GM21360 (cell line): ENCODE measurements around the gene MCM3AP.
"Not testable (repeated sequence)": the region's sequence is repeated elsewhere in the genome, so short reads cannot be mapped to it uniquely, and the experiment has no call there.

Experiments
- ATAC-seq: cut with Tn5 transposase; IDR thresholded peaks from one replicate; pipeline ENCODE4 v1.9.1; 2021; ENCODE audit warnings: mild to moderate bottlenecking, moderate library complexity; ENCODE audit not compliant: unreplicated experiment

The MCM3AP gene

GRCh38 chr21:46207006-46207919 lies 78.1 kb downstream of the MCM3AP start:
- no peak for ATAC-seq

DNA sequence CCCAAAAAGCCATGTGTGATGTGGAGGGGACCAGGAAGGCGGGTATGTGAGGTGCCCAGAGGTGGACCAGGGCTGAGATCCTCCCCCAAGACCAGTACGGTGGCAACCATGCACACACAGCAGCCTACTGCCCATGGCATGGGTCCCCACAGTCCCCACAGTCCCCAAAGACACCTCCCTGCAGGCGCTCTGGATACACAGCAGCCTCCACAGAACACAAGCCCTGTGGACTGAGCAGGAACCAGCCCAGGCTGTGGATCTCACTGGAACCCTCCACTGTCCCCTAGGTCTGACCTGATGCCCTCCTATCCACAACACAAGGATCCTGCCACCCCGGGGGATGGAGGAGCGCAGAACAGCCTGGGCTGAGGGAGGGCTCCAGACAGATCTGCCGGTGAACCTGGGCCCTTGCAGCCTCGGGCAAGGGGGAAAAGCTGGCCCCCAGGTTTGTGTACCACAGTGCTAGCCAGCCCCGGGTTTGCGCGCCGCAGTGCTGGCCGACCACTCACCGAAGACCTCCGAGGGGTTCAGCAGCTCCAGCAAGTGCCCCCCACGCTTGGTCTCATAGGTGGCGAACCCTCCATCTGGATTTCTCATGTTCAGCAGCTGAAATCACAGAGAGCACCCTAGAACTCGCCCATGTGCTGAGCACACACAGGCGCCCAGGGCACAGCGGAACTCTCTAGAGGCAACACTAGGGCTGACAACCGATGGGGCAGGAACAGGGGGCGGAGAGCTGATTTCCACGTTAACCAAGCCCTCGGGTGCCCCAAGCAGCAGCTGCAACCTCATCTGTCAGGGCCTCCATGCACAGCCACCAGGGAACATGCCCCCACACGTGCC lies 79.0 kb downstream of the MCM3AP start:
- no peak for ATAC-seq

DNA sequence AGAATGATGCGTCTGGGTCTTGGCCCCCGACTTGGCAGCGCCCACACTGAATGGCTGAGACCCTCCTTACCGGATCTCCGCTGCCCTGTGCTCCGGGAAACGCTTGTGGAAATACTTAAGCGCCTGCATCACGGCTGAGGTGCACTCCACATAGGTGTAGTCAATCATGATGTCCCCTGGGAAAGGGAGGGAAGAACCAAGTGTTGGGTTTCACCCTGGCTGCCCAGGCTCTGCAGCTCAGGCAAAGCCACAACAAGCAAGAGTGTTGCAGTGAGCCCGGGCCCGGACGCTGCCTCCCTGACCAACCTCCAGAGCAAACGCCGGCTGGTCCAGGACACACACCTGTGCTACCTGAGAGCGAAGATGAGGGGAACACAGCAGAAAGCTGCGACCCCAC lies 79.6 kb downstream of the MCM3AP start:
- ATAC-seq, result no peak

DNA sequence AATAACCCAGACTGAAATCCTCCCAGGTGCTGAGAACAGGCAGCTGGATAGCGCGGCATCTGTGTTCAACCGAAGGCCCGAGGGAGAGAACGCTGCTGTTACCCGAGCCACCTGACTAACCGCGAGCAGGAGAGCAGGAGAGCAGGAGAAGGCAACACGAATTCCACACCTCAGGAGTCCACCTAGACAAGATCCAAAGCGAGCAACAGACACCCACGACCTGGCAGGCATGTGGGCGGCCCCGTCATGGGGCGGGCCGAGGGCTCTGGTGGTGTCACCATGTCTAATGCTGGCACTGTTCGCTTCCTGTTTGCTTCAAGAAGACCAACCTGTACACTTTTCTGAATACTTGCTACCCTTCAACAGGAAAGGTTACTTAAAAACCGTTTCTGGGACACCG lies 80.2 kb downstream of the MCM3AP start:
- no peak for ATAC-seq

GRCh38 chr21:46203203-46203600 lies 82.2 kb downstream of the MCM3AP start:
- no peak for ATAC-seq

DNA sequence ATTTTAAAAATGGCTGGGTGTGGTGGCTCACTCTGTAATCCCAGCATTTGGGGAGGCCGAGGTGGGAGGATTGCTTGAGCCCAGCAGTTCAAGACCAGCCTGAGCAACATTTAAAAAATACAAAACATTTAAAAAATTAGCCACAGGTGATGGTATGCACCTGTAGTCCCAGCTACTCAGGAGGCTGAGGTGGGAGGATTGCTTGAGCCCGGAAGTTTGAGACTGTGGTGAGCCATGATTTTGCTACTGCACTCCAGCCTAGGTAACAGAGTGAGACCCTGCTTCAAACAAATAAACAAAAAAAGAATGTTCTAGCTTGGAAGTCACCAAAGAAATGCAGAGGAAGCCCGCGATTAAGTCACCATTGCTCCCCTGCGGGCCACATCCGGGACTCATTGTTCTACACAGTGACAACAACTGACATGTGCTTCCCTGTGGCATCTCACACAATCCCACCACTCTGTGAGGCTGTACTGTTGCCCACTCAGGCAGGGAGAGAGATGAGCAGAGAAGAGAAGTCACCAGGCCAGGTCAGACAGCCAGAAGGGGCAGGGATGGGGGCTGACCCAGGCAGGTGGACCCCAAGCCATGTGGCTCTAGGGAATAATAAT lies 82.7 kb downstream of the MCM3AP start:
- no peak for ATAC-seq

DNA sequence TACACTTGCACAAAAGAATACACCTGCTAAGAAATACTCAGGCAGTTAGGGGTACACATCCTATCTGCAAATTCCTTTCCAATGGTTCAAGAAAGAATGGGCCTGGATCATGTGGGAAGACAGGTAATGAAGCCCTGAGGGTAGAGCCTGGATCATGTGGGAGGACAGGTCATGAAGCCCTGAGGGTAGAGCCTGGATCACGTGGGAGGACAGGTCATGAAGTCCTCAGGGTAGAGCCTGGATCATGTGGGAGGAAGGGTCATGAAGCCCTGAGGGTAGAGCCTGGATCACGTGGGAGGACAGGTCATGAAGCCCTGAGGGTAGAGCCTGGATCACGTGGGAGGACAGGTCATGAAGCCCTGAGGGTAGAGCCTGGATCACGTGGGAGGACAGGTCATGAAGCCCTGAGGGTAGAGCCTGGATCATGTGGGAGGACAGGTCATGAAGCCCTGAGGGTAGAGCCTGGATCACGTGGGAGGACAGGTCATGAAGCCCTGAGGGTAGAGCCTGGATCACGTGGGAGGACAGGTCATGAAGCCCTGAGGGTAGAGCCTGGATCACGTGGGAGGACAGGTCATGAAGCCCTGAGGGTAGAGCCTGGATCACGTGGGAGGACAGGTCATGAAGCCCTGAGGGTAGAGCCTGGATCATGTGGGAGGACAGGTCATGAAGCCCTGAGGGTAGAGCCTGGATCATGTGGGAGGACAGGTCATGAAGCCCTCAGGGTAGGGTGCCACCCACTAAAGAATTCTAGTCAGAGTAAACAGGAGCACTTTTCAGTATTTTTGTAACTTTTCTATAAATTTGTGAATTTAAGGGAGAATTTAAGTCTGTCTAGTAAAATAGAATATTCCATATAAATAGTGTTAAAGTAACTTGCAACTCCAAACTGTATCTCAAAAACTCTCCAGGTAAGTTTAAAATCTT lies 84.3 kb downstream of the MCM3AP start:
- ATAC-seq, result not testable (repeated sequence)

DNA sequence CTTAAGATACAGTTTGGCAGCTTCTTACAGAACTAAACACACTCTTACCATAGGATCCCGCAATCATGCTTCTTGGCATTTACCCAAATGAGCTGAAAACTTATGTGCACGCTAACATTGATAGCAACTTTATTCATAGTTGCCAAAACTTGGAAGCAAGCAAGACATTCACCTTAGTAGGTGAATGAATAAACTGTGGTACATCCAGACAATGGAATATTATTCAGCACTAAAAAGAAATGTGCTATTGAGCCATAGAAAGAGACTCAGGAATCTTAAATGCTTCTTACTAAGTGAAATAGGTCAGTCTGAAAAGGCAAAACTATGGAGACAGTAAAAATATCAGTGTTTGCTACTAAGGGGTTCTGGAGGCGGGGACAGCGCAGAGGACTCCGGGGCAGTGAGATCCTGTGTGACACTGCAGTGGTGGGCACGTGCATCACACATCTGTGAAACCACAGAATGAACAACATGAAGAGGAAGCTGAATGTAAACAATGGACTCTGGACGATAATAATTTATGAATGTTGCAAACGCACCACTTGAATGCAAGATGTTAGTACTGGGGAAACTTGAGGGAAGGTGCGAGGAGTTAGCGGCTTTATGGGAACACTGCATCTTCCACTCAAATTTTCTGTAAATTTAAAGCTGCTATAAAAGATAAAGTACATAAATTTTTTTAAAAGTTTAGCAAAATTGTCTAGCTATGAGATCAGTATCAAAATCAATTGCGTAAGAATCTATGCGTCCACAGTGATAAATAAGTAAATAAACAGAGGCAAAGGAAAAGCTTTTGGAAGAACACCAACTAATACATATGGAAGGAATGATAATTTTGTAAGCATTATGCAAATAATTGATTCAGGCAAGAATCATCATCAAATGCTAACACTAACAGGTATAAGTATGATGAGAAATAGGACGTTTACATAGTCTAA lies 85.7 kb downstream of the MCM3AP start:
- no peak for ATAC-seq

- no peak for ATAC-seq
These were observed 88.7 kb downstream of the MCM3AP start for GRCh38 chr21:46196733-46197132.

DNA sequence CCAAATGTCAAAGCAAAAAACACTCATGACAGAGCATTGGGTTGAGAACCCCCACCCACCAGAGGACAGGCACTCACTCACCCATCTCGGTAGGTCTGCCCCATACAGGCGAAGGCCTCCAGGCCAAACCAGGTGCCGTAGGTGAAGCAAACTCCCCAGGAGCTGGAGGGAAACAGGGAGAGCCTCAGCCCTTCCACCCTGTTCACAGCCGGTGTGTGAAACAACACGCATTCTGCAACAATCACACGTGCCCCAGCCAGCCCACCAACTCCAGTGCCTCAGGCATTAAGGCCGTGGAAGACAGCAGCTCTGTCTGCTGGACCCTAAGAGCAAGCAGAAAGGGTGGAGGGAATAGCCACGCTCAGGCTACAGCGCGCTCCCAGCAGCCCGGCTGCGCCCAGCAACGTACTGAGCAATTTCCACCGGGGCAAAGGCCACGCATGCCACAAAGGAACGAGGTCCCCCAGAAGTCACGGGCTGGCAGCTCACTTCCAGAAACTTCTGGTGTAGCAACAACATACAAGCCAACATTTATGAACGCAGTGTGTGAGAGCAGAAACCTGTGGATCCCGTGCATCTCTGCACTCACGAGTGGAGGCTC lies 89.7 kb downstream of the MCM3AP start:
- ATAC-seq, result no peak

DNA sequence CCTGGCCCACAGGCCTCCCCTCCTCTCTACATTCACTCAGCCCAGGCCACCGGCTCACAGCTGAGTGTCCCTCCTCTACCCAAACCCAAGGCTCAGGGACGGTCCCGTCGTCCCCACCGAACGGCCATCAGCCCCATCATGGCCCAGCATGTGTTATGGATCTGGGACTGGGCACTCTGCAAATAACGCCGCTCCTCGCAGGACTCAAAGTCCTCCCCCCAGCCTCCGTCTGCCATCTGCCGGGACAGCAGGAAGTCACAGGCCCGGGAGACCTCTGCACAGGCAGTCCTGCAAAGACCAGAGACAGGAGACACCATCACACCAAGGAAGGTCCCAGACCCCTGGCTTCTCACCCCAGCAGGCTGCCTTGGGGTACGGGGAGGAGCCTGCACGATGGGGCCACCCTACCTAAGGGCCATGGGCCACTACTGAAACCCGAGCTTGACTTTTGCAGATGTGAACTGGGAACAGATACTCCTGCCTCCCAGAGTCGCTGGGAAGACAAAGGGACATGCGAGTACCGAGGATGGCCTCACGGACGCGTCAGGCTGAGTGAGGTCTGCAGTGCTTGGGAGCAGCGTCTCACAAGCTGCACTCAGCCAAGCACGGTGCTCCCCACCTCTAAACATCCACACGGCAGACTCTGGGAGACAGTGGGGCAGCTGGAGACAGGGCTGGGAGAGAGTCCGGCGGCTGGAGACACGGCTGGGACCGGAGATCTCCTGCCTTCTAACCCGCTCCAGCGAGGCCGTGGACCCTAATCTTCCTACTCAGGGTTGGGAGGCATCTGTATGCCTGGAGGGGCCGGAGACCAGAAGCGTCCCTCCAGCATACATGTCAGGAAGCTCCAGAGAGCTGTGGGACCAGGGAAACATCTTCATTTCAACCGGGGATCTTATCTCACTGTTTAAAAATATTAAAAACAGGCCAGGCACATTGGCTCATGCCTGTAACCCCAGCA lies 90.8 kb downstream of the MCM3AP start:
- ATAC-seq, result no peak

GRCh38 chr21:46193829-46194373 lies 91.5 kb downstream of the MCM3AP start:
- no peak for ATAC-seq

GRCh38 chr21:46191686-46192575 lies 93.5 kb downstream of the MCM3AP start:
- no peak for ATAC-seq

DNA sequence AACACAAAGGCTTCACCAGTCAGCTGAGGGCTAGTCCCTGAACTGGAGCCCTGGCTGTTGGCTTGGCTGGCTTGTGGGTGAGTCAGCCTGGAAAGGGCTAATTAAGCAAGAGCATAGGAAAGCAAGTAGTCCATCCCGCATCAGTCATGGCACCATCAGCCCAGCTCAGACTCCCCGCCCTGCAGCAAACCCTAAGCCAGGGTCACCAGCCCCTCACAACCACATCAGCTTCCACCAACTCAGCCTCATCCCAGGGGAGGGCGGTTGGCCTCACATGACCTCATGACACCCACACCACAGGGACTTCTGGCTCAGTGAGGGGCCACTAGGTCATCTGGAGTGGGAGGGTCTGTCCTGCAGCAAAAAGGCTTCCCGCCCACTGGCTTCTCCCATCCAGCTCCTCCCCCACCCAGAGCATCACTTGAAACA lies 94.1 kb downstream of the MCM3AP start:
- ATAC-seq, result no peak

GRCh38 chr21:46190491-46191131 lies 94.8 kb downstream of the MCM3AP start:
- ATAC-seq, result no peak

DNA sequence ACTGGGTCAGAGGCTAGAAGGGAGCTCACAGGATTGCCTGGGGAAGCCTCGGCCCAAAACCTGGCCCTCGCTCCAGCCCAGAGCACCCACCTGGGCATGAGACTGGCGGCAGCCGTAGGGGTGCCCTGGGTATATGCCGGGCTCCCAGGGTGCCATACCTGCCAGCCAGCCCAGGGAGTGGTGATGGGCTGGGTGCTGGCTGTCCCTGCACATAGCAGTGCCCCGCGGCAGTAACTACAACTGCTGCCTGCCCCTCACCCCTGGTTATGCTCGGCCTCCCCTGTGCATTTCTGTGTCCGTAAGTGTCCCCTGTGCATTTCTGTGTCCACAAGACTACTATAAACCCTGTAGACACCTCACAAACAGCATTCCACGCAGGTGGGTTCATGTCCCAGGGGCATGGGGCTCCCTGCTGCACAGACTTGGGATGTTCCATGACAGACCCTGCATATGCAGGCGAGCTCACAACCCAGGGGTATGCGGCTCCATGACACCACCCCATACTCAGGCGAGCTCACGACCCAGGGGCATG lies 95.4 kb downstream of the MCM3AP start:
- no peak for ATAC-seq
